WTC11 (cell line): ENCODE results near the gene PTPRF. TPM values are rescaled to one million over a fixed set of nuclear protein-coding genes. Genes with fewer than 3 reads are reported as not detected.

Experiments used
- AFF4 ChIP-seq: sonication (generic); formaldehyde crosslinking; IDR thresholded peaks from 2 replicates; pipeline ENCODE4 v1.8.1; 2023; ENCODE audit warnings: mild to moderate bottlenecking, missing genetic modification reagents, borderline replicate concordance
- AR ChIP-seq: fragments of 250-450 bp; sonication (Bioruptor Pico); IDR thresholded peaks from 2 replicates; pipeline ENCODE4 v1.9.0; 2021; ENCODE audit warnings: mild to moderate bottlenecking
- ATF1 ChIP-seq: sonication (generic); formaldehyde crosslinking; IDR thresholded peaks from 2 replicates; pipeline ENCODE4 v1.8.1; 2023; ENCODE audit warnings: mild to moderate bottlenecking, moderate library complexity, missing genetic modification reagents
- E2F1 ChIP-seq: sonication (generic); formaldehyde crosslinking; IDR thresholded peaks from 2 replicates; pipeline ENCODE4 v1.8.0; 2022; ENCODE audit warnings: mild to moderate bottlenecking, missing genetic modification reagents
- FOXP4 ChIP-seq: sonication (generic); formaldehyde crosslinking; IDR thresholded peaks from 2 replicates; pipeline ENCODE4 v1.8.0; 2022; ENCODE audit warnings: mild to moderate bottlenecking, missing genetic modification reagents
- IRF2 ChIP-seq: sonication (generic); formaldehyde crosslinking; IDR thresholded peaks from 2 replicates; pipeline ENCODE4 v1.8.0; 2022; ENCODE audit warnings: low read depth, missing genetic modification reagents, borderline replicate concordance
- MAX ChIP-seq: sonication (generic); formaldehyde crosslinking; IDR thresholded peaks from 2 replicates; pipeline ENCODE4 v1.8.0; 2022; ENCODE audit warnings: mild to moderate bottlenecking, missing genetic modification reagents
- NFATC4 ChIP-seq: fragments of 250-450 bp; sonication (Bioruptor Pico); IDR thresholded peaks from 2 replicates; pipeline ENCODE4 v1.9.0; 2021; ENCODE audit warnings: mild to moderate bottlenecking
- NFYB ChIP-seq: sonication (generic); formaldehyde crosslinking; conservative IDR thresholded peaks from 2 replicates; pipeline ENCODE4 v1.8.0; 2022; ENCODE audit warnings: low read depth, missing genetic modification reagents
- SMAD4 ChIP-seq: sonication (generic); formaldehyde crosslinking; IDR thresholded peaks from 2 replicates; pipeline ENCODE4 v1.8.0; 2022; ENCODE audit warnings: mild to moderate bottlenecking, missing genetic modification reagents
- TCF7 ChIP-seq: sonication (generic); formaldehyde crosslinking; IDR thresholded peaks from 2 replicates; pipeline ENCODE4 v1.8.0; 2022; ENCODE audit warnings: mild to moderate bottlenecking, low read depth, missing genetic modification reagents, moderate library complexity
- USF2 ChIP-seq: sonication (generic); formaldehyde crosslinking; IDR thresholded peaks from 2 replicates; pipeline ENCODE4 v1.8.1; 2023; ENCODE audit warnings: mild to moderate bottlenecking, missing genetic modification reagents, moderate library complexity
- ZBTB21 ChIP-seq: sonication (generic); formaldehyde crosslinking; IDR thresholded peaks from 2 replicates; pipeline ENCODE4 v1.8.1; 2023; ENCODE audit warnings: mild to moderate bottlenecking, missing genetic modification reagents, borderline replicate concordance
- ZNF396 ChIP-seq: fragments of 250-450 bp; sonication (Bioruptor Pico); IDR thresholded peaks from 2 replicates; pipeline ENCODE4 v1.8.0; 2021; ENCODE audit warnings: mild to moderate bottlenecking, moderate library complexity, borderline replicate concordance
- ZNF425 ChIP-seq: fragments of 250-450 bp; sonication (Bioruptor Pico); conservative IDR thresholded peaks from 2 replicates; pipeline ENCODE4 v1.9.0; 2021; ENCODE audit warnings: mild to moderate bottlenecking
- ZNF532 ChIP-seq: fragments of 250-450 bp; sonication (Bioruptor Pico); IDR thresholded peaks from 2 replicates; pipeline ENCODE4 v1.9.0; 2021; ENCODE audit warnings: mild to moderate bottlenecking, borderline replicate concordance
- ZNF671 ChIP-seq: fragments of 250-450 bp; sonication (Bioruptor Pico); IDR thresholded peaks from 2 replicates; pipeline ENCODE4 v1.8.0; 2021; ENCODE audit warnings: mild to moderate bottlenecking
- total RNA-seq: library from RNA; stranded (reverse); gene quantifications from 3 replicates; pipeline ENCODE4 v1.2.3, GENCODE V29; 2021

PTPRF gene
- total RNA-seq, 1 experiment from 2014 or later, result 248 TPM

GRCh38 chr1:43660355-43660754 is 129.7 kb downstream of the PTPRF start (continued):
- no peak for TF ChIP-seq AFF4 (CRISPR knock-in tag)
- no peak for TF ChIP-seq ZNF396 (CRISPR knock-in tag)
- TF ChIP-seq SMAD4 (CRISPR knock-in tag), result no peak
- TF ChIP-seq FOXP4, result peak; percentile 80; the same call in 1 of the 2 replicates
- TF ChIP-seq E2F1 (CRISPR knock-in tag), result no peak
- no peak for TF ChIP-seq NFATC4 (CRISPR knock-in tag)
- no peak for TF ChIP-seq MAX (CRISPR knock-in tag)
- TF ChIP-seq USF2, result peak; percentile 51
- TF ChIP-seq AR, result no peak
- TF ChIP-seq ZNF532 (CRISPR knock-in tag), result no peak
- no peak for TF ChIP-seq TCF7 (CRISPR knock-in tag)
- no peak for TF ChIP-seq ZBTB21 (CRISPR knock-in tag)
- no peak for TF ChIP-seq ZNF425 (CRISPR knock-in tag)
- no peak for TF ChIP-seq ATF1
- TF ChIP-seq ZNF671 (CRISPR knock-in tag), result no peak
- no peak for TF ChIP-seq NFYB
- no peak for TF ChIP-seq IRF2 (CRISPR knock-in tag)
